K562 (cell line): ENCODE results near the gene USHBP1. TPM values are rescaled to one million over a fixed set of nuclear protein-coding genes. Genes with fewer than 3 reads are reported as not detected.

Experiments used
- ATF3 ChIP-seq, 2 experiments: fragments of 450-650 bp in 1 of 2; sonication (generic) in 1 of 2; formaldehyde crosslinking in 1 of 2; IDR thresholded peaks in 1 of 2; conservative IDR thresholded peaks in 1 of 2; 2 replicates each; pipeline versions ENCODE4 v1.6.1 to v1.8.1; 2016 to 2023; ENCODE audit warnings: mild to moderate bottlenecking in 2 of 2, moderate library complexity in 2 of 2, inconsistent platforms in 1 of 2, missing genetic modification reagents in 1 of 2
- BRD9 ChIP-seq: fragments of 450-650 bp; IDR thresholded peaks from 2 replicates; pipeline ENCODE4 v1.6.1; 2018; ENCODE audit warnings: low read depth; ENCODE audit not compliant: partially characterized antibody
- CEBPB ChIP-seq: fragments of 450-650 bp; IDR thresholded peaks from 2 replicates; pipeline ENCODE4 v1.6.1; 2016; ENCODE audit warnings: missing genetic modification characterization, missing compliant biosample characterization
- CTBP1 ChIP-seq: fragments of 450-650 bp; IDR thresholded peaks from 2 replicates; pipeline ENCODE4 v1.6.1; 2016; ENCODE audit warnings: borderline replicate concordance
- CXXC5 ChIP-seq: fragments of 250-450 bp; sonication (Bioruptor Pico); IDR thresholded peaks from 2 replicates; pipeline ENCODE4 v1.8.0; 2022; ENCODE audit warnings: inconsistent platforms, mild to moderate bottlenecking, moderate library complexity
- EP400 ChIP-seq: fragments of 450-650 bp; IDR thresholded peaks from 2 replicates; pipeline ENCODE4 v1.6.1; 2017; ENCODE audit warnings: antibody characterized with exemption, mild to moderate bottlenecking, moderate library complexity
- HCFC1 ChIP-seq: IDR thresholded peaks from 2 replicates; pipeline ENCODE4 v1.6.1; 2012; ENCODE audit warnings: low read depth, low read length, improper control_type of control experiment
- HNRNPK ChIP-seq: fragments of 200-400 bp; formaldehyde crosslinking; IDR thresholded peaks from one replicate; pipeline ENCODE4 v1.6.1; 2018; ENCODE audit warnings: mild to moderate bottlenecking, low read depth, low read length; ENCODE audit not compliant: poor library complexity, severe bottlenecking
- JUND ChIP-seq, 2 experiments: IDR thresholded peaks; 2 replicates in 1 of 2; 3 replicates in 1 of 2; pipeline ENCODE4 v1.6.1; 2011; ENCODE audit warnings: borderline replicate concordance in 2 of 2, low read depth in 2 of 2, low read length in 2 of 2, improper control_type of control experiment in 1 of 2, missing biosample characterization in 1 of 2, missing genetic modification characterization in 1 of 2, missing genetic modification reagents in 1 of 2
- MBD2 ChIP-seq: sonication (generic); IDR thresholded peaks from 2 replicates; pipeline ENCODE4 v1.6.1; 2016; ENCODE audit warnings: low read depth, borderline replicate concordance
- MEIS2 ChIP-seq: fragments of 450-650 bp; IDR thresholded peaks from 2 replicates; pipeline ENCODE4 v1.6.1; 2014; ENCODE audit warnings: mild to moderate bottlenecking; ENCODE audit not compliant: partially characterized antibody
- POLR2A ChIP-seq: fragments of 450-650 bp; conservative IDR thresholded peaks from 2 replicates; pipeline ENCODE4 v1.6.1; 2016
- SRSF7 ChIP-seq: fragments of 200-400 bp; formaldehyde crosslinking; optimal IDR thresholded peaks from 2 replicates; pipeline ENCODE3; 2017; ENCODE audit warnings: mild to moderate bottlenecking, low read depth, low read length
- SUPT5H ChIP-seq: fragments of 450-650 bp; IDR thresholded peaks from 2 replicates; pipeline ENCODE4 v1.6.1; 2016
- XRCC5 ChIP-seq: fragments of 200-400 bp; formaldehyde crosslinking; IDR thresholded peaks from 2 replicates; pipeline ENCODE4 v1.6.1; 2017; ENCODE audit warnings: low read depth, mild to moderate bottlenecking, low read length
- YY1 ChIP-seq, 3 experiments: IDR thresholded peaks; 2 replicates each; pipeline ENCODE4 v1.6.1; 2011; ENCODE audit warnings: low read length in 2 of 3, mild to moderate bottlenecking in 2 of 3, moderate library complexity in 2 of 3, borderline replicate concordance in 1 of 3, control low read depth in 1 of 3, low read depth in 1 of 3; ENCODE audit not compliant: insufficient read depth in 3 of 3, insufficient replicate concordance in 2 of 3, control insufficient read depth in 1 of 3, insufficient read length in 1 of 3; ENCODE audit errors: extremely low read depth in 1 of 3
- ZNF507 ChIP-seq: conservative IDR thresholded peaks from 2 replicates; pipeline ENCODE4 v1.6.1; 2017; ENCODE audit warnings: missing genetic modification characterization, missing compliant biosample characterization
- polyA plus RNA-seq, 8 experiments: library from polyadenylated mRNA; depleted of rRNA in 4 of 8; stranded (reverse) in 5 of 8; unstranded in 3 of 8; fragments of >200 nt; fragmentation: Nextera tagmentation in 2 of 8; fragmentation: Illumina TruSeq in 1 of 8; extraction: Ambion mirVana in 2 of 8; extraction: Trizol in 1 of 8; gene quantifications; 2 replicates each; pipeline versions ENCODE4 v1.2.1 to v1.2.3, GENCODE V29; 2011 to 2014; ENCODE audit warnings: inconsistent platforms in 1 of 8, missing spikeins in 1 of 8
- total RNA-seq, 7 experiments: library from RNA; depleted of rRNA in 6 of 7; stranded (reverse); fragments of >200 nt in 6 of 7; fragmentation: Illumina TruSeq in 2 of 7; extraction: Trizol in 2 of 7; gene quantifications; 2 replicates each; pipeline versions ENCODE4 v1.2.1 to v1.2.3, GENCODE V29; 2011 to 2021; ENCODE audit warnings: low replicate concordance in 1 of 7
- TF ChIP-seq, protein P1 (sequence below): fragments of 450-650 bp; formaldehyde crosslinking; IDR thresholded peaks from 2 replicates; pipeline ENCODE4 v1.4.0; 2020; ENCODE audit warnings: mild to moderate bottlenecking, moderate library complexity
- TF ChIP-seq, protein P2 (sequence below), 2 experiments: fragments of 200-800 bp in 1 of 2; sonication (Bioruptor generic) in 1 of 2; sonication (generic) in 1 of 2; formaldehyde crosslinking in 1 of 2; IDR thresholded peaks in 1 of 2; conservative IDR thresholded peaks in 1 of 2; 2 replicates each; pipeline versions ENCODE4 v1.5.0 to v1.6.1; 2016 to 2020; ENCODE audit warnings: missing compliant biosample characterization in 1 of 2, missing genetic modification characterization in 1 of 2, missing genetic modification reagents in 1 of 2
- TF ChIP-seq, protein P3 (sequence below): fragments of 450-650 bp; IDR thresholded peaks from 2 replicates; pipeline ENCODE4 v1.6.1; 2016

Gene USHBP1
- total and polyA plus RNA-seq, 9 of the 15 experiments (the other 6 are each of a cell fraction or from before 2014, with no cell fraction given): 0.03 to 0.10 (median 0.05) TPM; not detected in 5

GRCh38 chr19:17226002-17226933, 38.3 kb downstream of the USHBP1 start, which contains the start of gene OCEL1 (continued):
- TF ChIP-seq JUND (IDR thresholded peaks at IDR 0.05; ENCODE audit: borderline replicate concordance, low read depth, low read length) (0 out of 2 replicates have a peak, but pooled peaks have one; percentile 2), JUND (tag; IDR thresholded peaks at IDR 0.05; ENCODE audit: borderline replicate concordance, low read depth, low read length) (no peak), XRCC5 (0 out of 2 replicates have a peak, but pooled peaks have one; percentile 33), POLR2A (peak; percentile 91), HNRNPK (no peak), MEIS2 (peak; percentile 76), MBD2 (peak; percentile 66; the same call in 1 of the 2 replicates), BRD9 (peak; percentile 3), EP400 (peak; percentile 70; the same call in 1 of the 2 replicates), SUPT5H (peak; percentile 86), CTBP1 (peak; percentile 82), HCFC1 (peak; percentile 31), CEBPB (tag) (peak; percentile 94), SRSF7 (no peak), ATF3 (IDR thresholded peaks at IDR 0.05) (no peak), ATF3 (CRISPR knock-in tag; conservative IDR thresholded peaks at IDR 0.05) (0 out of 2 replicates have a peak, but pooled peaks have one; percentile 33), YY1 (IDR thresholded peaks at IDR 0.05; ENCODE audit: borderline replicate concordance in 1 of 3, control insufficient read depth in 1 of 3, extremely low read depth in 1 of 3, insufficient read depth in 3 of 3, insufficient read length in 1 of 3, insufficient replicate concordance in 2 of 3, low read depth in 1 of 3, low read length in 2 of 3) (peak in 1 of 3 experiments; percentile 63), CXXC5 (CRISPR knock-in tag) (peak; percentile 84), ZNF507 (tag) (no peak)
- TF ChIP-seq, protein P1, sequence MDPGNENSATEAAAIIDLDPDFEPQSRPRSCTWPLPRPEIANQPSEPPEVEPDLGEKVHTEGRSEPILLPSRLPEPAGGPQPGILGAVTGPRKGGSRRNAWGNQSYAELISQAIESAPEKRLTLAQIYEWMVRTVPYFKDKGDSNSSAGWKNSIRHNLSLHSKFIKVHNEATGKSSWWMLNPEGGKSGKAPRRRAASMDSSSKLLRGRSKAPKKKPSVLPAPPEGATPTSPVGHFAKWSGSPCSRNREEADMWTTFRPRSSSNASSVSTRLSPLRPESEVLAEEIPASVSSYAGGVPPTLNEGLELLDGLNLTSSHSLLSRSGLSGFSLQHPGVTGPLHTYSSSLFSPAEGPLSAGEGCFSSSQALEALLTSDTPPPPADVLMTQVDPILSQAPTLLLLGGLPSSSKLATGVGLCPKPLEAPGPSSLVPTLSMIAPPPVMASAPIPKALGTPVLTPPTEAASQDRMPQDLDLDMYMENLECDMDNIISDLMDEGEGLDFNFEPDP (CRISPR knock-in tag): no peak
- TF ChIP-seq, protein P2, sequence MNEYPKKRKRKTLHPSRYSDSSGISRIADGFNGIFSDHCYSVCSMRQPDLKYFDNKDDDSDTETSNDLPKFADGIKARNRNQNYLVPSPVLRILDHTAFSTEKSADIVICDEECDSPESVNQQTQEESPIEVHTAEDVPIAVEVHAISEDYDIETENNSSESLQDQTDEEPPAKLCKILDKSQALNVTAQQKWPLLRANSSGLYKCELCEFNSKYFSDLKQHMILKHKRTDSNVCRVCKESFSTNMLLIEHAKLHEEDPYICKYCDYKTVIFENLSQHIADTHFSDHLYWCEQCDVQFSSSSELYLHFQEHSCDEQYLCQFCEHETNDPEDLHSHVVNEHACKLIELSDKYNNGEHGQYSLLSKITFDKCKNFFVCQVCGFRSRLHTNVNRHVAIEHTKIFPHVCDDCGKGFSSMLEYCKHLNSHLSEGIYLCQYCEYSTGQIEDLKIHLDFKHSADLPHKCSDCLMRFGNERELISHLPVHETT (CRISPR knock-in tag; conservative IDR thresholded peaks at IDR 0.05 in 1 of 2, IDR thresholded peaks at IDR 0.05 in 1 of 2): peak in 1 of 2 experiments; percentile 31; a peak in 2 of 4 replicates
- TF ChIP-seq, protein P3, sequence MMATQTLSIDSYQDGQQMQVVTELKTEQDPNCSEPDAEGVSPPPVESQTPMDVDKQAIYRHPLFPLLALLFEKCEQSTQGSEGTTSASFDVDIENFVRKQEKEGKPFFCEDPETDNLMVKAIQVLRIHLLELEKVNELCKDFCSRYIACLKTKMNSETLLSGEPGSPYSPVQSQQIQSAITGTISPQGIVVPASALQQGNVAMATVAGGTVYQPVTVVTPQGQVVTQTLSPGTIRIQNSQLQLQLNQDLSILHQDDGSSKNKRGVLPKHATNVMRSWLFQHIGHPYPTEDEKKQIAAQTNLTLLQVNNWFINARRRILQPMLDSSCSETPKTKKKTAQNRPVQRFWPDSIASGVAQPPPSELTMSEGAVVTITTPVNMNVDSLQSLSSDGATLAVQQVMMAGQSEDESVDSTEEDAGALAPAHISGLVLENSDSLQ: peak; percentile 40
